Erythroblast (primary cell): Measurements from ENCODE around the gene CNOT1.

Experiments
- GATA1 ChIP-seq: IDR thresholded peaks from 2 replicates; pipeline ENCODE4 v1.6.1; 2011; ENCODE audit warnings: low read depth, mild to moderate bottlenecking, control low read depth, low read length, moderate library complexity
- POLR2A ChIP-seq: IDR thresholded peaks from 2 replicates; pipeline ENCODE4 v1.6.1; 2011; ENCODE audit warnings: mild to moderate bottlenecking, low read length

DNA sequence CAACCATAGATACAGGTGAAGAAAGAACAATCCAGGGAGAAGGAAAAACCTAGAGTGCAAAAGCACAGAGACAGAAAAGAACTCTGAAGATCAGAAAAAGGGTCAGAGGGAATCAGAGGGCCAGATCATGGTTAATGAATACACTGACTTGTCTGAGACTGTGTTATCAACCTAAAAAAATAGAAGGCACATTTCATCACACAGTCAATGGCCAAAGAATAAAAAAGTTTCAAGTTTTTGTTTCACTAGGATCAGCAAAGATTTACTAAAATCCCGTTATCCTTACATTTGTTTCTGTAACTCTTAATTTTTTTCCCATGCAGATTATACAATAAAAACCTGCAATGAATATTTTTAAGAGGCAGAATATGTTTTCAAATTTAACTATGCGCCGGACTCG, 38.5 kb downstream of the CNOT1 start:
- no peak for TF ChIP-seq POLR2A
- no peak for TF ChIP-seq GATA1
